ENCODE measurements around the gene MANBA. TPM values are rescaled to one million over a fixed set of nuclear protein-coding genes. Genes with fewer than 3 reads are reported as not detected.
A peak's percentile ranks its signal among the peaks of the same experiment; 100 is the strongest.

Gene MANBA
- total and polyA plus RNA-seq, 2 of the 4 experiments (the other 2 are of a cell fraction): 11.5 to 17.2 TPM

GRCh38 chr4:102734116-102734515 is 26.7 kb downstream of the MANBA start (continued):
- no peak for TF ChIP-seq RAD21 (IDR thresholded peaks at IDR 0.05; ENCODE audit: low read length)
- no peak for TF ChIP-seq RCOR1 (IDR thresholded peaks at IDR 0.05; ENCODE audit: insufficient replicate concordance, low read length)

- intact Hi-C loops (cut with micrococcal nuclease): no loop called here
- TF ChIP-seq MXI1 (IDR thresholded peaks at IDR 0.05; ENCODE audit: borderline replicate concordance, low read depth, low read length) (no peak), RCOR1 (IDR thresholded peaks at IDR 0.05; ENCODE audit: insufficient replicate concordance, low read length) (no peak), MAZ (IDR thresholded peaks at IDR 0.05; ENCODE audit: borderline replicate concordance, low read depth, low read length) (no peak), CEBPB (IDR thresholded peaks at IDR 0.05; ENCODE audit: low read depth, low read length) (no peak), POLR2A (IDR thresholded peaks at IDR 0.05; ENCODE audit: low read depth, low read length) (no peak), SMC3 (IDR thresholded peaks at IDR 0.05; ENCODE audit: low read depth, low read length) (no peak), ELK1 (IDR thresholded peaks at IDR 0.05; ENCODE audit: borderline replicate concordance, low read depth, low read length) (no peak), RAD21 (IDR thresholded peaks at IDR 0.05; ENCODE audit: low read length) (no peak), CHD1 (IDR thresholded peaks at IDR 0.05; ENCODE audit: low read depth, low read length) (no peak), FOS (IDR thresholded peaks at IDR 0.05; ENCODE audit: low read depth, low read length) (no peak), CTCF (conservative IDR thresholded peaks at IDR 0.05; ENCODE audit: low read depth, low read length) (no peak), BHLHE40 (IDR thresholded peaks at IDR 0.05; ENCODE audit: low read depth, low read length) (no peak), NFE2L2 (IDR thresholded peaks at IDR 0.05; ENCODE audit: low read depth, low read length) (no peak), USF2 (IDR thresholded peaks at IDR 0.05; ENCODE audit: low read depth, low read length) (no peak)
- WGBS, 2 experiments (ENCODE audit: extremely low coverage in 2 of 2, insufficient read length in 1 of 2): no CpG with 5 or more reads among the region's 3 CpGs
- 0 out of 3 replicates have a peak overlapping the region, but pooled peaks have one; percentile 35 for H2BK15ac ChIP-seq (ENCODE audit: low read depth, low read length)
- no peaks in the 10 kb centered on the region for H3K27me3 ChIP-seq (ENCODE audit: control insufficient read depth, insufficient read depth, low read length)
- in situ Hi-C loops (cut with MboI; ENCODE audit: low sequenced_read_pairs): no loop called here
- H4K91ac ChIP-seq (ENCODE audit: insufficient read depth, low read depth, low read length): peak overlapping the region; percentile 54; the same call in 1 of the 2 replicates
- H3K9ac ChIP-seq (ENCODE audit: low read depth, low read length): no peak overlapping the region
- H3K56ac ChIP-seq (ENCODE audit: extremely low read depth, insufficient read depth, low read length): no peak overlapping the region
- peaks cover 23 to 58% of the 10 kb centered on the region in 2 experiments for H3K79me1 ChIP-seq (ENCODE audit: low read depth in 1 of 2, low read length in 2 of 2)
- ChIA-PET POLR2A (ENCODE audit: unreplicated experiment) (no interaction called here), CTCF (no interaction called here)
- DNase-seq (no peak), ATAC-seq (ENCODE audit: low read depth) (no peak)
- H3K36me3 ChIP-seq (ENCODE audit: control insufficient read depth, insufficient read depth, low read length): 0 out of 2 replicates have a peak, but pooled peaks cover 3% of the 10 kb centered on the region
- H3K18ac ChIP-seq (ENCODE audit: low read depth, low read length): no peak overlapping the region
- H3K4me2 ChIP-seq (ENCODE audit: low read depth, low read length): no peak overlapping the region
- BruUV-seq (replicated peaks): no TSS peak
- no peak overlapping the region for H2AFZ ChIP-seq (replicated peaks; ENCODE audit: low read length, poor library complexity)
- no peak overlapping the region for H3K4me3 ChIP-seq (ENCODE audit: insufficient read depth, low read depth, low read length)
- 0 out of 2 replicates have a peak overlapping the region, but pooled peaks have one; percentile 29 for H2BK120ac ChIP-seq (ENCODE audit: low read depth, low read length)
- no peak overlapping the region for H4K5ac ChIP-seq (ENCODE audit: low read depth, low read length)
- peaks cover 11% of the 10 kb centered on the region for H4K20me1 ChIP-seq (ENCODE audit: insufficient read depth, low read length)
- peaks cover 14% of the 10 kb centered on the region for H3K4me1 ChIP-seq (ENCODE audit: control insufficient read depth, insufficient read depth, low read length)
- H2AK5ac ChIP-seq (ENCODE audit: low read depth, low read length): no peak overlapping the region
- H3K9me3 ChIP-seq (ENCODE audit: control insufficient read depth, insufficient read depth, low read length): no peaks in the 10 kb centered on the region; the same call in 1 of the 2 replicates
- H4K8ac ChIP-seq (ENCODE audit: low read depth in 2 of 2, low read length in 2 of 2): no peak overlapping the region
- peak overlapping the region; percentile 34 for H3K4ac ChIP-seq (ENCODE audit: low read depth, low read length)
- no peak overlapping the region for H2BK5ac ChIP-seq (ENCODE audit: low read depth, low read length, poor library complexity, severe bottlenecking)
- no peak overlapping the region for H2AK9ac ChIP-seq (replicated peaks; ENCODE audit: low read depth, low read length, poor library complexity)
- dilution Hi-C loops (cut with HindIII; ENCODE audit: low sequenced_read_pairs, unreplicated experiment): no loop called here
- peak overlapping the region; percentile 40; the same call in 1 of the 2 replicates for H3K23ac ChIP-seq (ENCODE audit: low read depth, low read length)
- no peak overlapping the region; the same call in 1 of the 2 replicates for H3K27ac ChIP-seq (ENCODE audit: insufficient read depth, low read length)
- peak overlapping the region; percentile 69 for H3K14ac ChIP-seq (replicated peaks; ENCODE audit: low read depth, low read length)
- H3K9me1 ChIP-seq (ENCODE audit: insufficient read depth, low read length): peaks cover 13% of the 10 kb centered on the region
- no peak overlapping the region for H2BK20ac ChIP-seq (ENCODE audit: low read depth, low read length)
Observed at GRCh38 chr4:102733084-102733483, 27.7 kb downstream of the MANBA start.
